Astrocyte of the spinal cord (primary cell): ENCODE data around the gene CX3CL1.

Source experiments
- DNase-seq: peaks from one replicate; pipeline ENCODE4 v3.0.0; 2011; ENCODE audit warnings: low read depth, low spot score
- H3K4me3 ChIP-seq: 2 replicates; pipeline ENCODE4 v1.5.1; 2011; ENCODE audit warnings: low read depth, mild to moderate bottlenecking, low read length, moderate library complexity
- CTCF ChIP-seq: IDR thresholded peaks from 2 replicates; pipeline ENCODE4 v1.5.1; 2012; ENCODE audit warnings: low read depth, mild to moderate bottlenecking, low read length, inconsistent platforms
- in situ Hi-C: cut with HindIII; loops from 2 replicates; pipeline ENCODE4 v1.10.0; 2017; ENCODE audit warnings: low sequenced_read_pairs

The CX3CL1 gene

DNA sequence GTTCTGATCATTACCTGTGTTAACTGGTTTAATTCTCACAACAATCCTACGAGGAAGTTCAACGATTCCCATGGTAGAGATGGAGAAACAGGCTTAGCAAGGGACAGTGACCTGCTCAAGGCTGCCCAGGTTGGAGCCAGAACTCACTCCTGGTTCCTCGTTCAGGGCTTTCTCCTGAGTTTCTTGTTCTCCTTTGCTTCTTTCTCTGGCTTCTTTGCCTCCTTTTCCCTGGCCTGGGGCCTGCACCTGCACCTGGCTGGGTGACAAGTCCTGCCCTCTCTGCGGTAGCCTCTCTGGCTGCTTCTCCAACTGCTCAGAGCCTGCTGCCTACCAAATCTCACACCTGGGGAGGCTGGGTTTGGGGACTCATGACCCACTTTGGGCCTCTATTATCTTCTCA lies 10.9 kb upstream of the CX3CL1 start:
- DNase-seq: no peak
- H3K4me3 ChIP-seq: no peak overlapping the region
- in situ Hi-C loops: no loop called here
- no peak for TF ChIP-seq CTCF

GRCh38 chr16:57364143-57364542 lies 8.1 kb upstream of the CX3CL1 start:
- no peak overlapping the region for H3K4me3 ChIP-seq
- in situ Hi-C loops: no loop called here
- no peak for DNase-seq
- no peak for TF ChIP-seq CTCF

DNA sequence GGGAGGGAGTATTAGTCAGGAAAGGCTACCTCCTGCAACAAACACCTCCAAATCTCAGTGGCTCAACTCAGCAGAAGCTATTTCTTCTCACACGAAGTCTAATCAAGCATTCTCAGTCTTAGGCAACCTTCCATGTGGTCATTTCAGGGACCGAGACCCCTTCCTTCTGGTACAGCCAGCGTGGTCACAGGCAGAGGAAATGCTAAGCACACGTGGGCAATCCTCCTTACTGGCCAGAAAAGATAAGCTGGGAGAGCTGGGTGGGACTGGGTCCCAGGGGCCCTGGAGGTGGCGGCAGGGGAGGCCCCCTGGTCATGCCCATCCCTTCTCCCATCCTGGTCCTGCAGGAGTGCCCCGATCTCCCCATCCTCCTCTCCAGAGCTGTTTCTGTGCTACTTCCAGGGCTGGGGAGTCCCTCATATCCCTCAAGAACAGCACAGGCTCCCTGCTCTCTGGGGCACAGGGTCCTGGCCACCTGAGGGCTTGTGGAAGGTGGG lies 5.7 kb upstream of the CX3CL1 start:
- DNase-seq: no peak
- no peak for TF ChIP-seq CTCF
- H3K4me3 ChIP-seq: no peak overlapping the region
- in situ Hi-C loops: no loop called here

GRCh38 chr16:57367116-57367752 lies 5.1 kb upstream of the CX3CL1 start:
- TF ChIP-seq CTCF: no peak
- H3K4me3 ChIP-seq: no peak overlapping the region
- DNase-seq: no peak
- in situ Hi-C loops: no loop called here

- in situ Hi-C loops: no loop called here
- TF ChIP-seq CTCF: no peak
- DNase-seq: no peak
- no peak overlapping the region for H3K4me3 ChIP-seq
Measured at GRCh38 chr16:57371494-57372371, 557 bp upstream of the CX3CL1 start.

DNA sequence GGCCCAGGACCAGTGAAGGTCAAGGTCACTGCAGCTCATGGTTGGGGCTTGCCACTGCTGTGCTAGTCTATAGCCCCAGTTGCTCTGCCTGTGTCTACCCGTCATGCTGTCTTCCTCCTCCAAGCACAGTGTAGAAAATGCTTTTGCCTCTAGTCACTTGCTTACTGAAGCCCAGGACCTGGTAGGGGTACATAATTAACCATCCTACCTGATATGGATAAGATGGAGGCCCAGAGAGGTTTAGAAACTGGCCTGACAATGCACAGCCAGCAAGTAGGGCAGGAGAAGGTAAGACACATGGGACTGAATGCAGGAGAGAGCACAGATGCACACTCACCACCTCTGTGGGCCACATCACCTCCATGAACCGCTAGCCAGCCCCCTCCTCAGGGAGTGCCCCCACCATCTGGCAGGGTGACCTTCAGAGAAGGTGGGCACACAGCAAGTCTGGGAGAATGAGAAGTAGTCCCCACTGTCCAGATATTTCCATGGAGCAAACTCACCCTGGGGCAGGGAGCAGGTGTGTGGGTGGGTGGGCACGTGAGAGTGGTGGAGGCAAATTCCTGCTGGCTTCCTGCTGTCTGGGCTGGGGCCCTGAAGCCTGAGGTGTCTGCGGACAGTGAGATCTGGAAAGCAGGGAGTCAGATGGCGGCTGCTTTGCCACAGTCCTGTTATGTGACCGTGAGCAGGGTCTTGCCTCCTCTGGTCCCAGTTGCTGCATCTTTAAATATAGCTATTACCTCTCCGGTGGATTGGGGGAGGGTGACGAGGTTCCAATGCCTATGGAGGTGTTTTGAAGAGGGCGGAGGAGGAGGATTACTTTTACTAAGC lies 1.0 kb downstream of the CX3CL1 start:
- no peak overlapping the region for H3K4me3 ChIP-seq
- no peak for DNase-seq
- in situ Hi-C loops: no loop called here
- TF ChIP-seq CTCF: no peak
